Activated CD8-positive, alpha-beta memory T cell treated with anti-CD3 and anti-CD28 coated beads for 48 hours (primary cell): ENCODE measurements around the gene UBC.
"Not testable (repeated sequence)": the region's sequence is repeated elsewhere in the genome, so short reads cannot be mapped to it uniquely, and the experiment has no call there.

Experiments used
- DNase-seq, 3 experiments: peaks; one replicate each; pipeline ENCODE4 v3.0.0-alpha.2; 2020; ENCODE audit warnings: low read depth in 2 of 3, low spot score in 2 of 3

The UBC gene

DNA sequence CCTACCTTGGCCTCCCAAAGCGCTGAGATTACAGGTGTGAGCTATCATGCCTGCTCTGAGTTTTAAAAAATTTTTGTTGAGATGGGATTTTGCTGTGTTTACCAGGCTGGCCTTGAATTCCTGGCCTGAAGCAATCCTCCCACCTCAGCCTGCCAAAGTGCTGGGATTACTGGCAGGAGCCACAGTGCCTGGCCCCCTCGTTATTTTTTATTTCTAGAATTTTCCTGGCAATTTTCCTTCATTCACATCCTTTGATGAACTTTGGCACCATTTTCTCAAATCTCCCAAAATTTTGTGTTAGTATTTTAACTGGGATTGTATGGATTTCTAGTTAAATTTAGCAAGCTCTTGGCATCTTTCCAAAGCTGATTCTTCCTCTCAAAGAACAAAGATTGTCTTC lies 26.2 kb downstream of the UBC start:
- DNase-seq = no peak

DNA sequence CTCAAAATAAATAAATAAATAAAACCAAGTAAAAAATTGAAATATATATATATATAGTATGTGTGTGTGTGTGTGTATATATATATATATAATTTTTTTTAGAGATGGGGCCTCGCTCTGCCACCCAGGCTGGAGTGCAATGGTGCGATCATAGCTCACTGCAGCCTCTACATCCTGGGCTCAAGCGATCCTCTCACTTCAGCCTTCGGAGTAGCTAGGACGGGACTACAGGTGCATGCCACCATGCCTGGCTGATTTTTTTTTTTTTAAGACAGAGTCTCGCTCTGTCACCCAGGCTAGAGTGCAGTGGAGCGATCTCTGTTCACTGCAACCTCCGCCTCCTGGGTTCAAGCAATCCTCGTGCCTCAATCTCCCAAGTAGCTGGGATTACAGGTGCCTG lies 26.7 kb downstream of the UBC start:
- DNase-seq = not testable (repeated sequence)

DNA sequence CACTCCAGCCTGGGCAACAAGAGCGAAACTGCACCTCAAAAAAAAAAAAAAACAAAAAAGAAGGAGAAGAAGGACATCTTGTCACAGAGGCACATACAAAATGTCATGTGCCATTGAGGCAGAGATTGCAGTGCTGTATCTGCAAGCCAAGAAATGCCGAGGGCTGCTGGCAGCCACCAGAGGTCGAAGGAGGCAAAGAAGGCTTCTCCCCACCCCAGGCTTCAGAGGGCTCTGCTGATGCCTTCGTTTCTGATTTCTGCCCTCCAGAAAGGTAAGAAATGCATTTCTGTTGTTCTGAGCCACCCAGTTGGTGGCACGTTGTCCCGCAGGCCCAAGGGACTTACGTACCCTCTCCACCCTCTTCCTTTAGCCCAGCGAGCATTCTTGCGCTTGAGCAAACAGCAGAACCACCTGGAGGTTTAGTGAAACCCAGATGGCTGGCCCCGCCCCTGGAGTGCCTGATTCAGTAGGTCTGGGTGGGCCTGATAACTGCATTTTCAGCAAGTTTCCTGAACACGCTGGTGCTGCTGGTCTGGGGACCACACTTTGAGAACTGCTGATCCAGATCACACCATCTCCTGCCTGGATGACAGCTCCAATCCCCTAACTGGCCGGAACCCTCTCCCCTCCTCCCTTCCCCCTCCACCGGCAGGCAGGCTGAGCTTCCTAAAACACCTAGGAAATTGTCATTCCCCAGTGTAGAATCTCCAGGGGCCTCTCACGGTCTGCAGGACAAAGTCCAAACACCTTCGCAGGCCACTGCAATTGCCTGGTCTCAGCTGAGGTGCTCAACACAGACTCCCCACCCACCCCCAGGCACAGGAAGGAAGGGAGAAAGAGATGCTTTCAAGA lies 29.6 kb downstream of the UBC start:
- no peak for DNase-seq

DNA sequence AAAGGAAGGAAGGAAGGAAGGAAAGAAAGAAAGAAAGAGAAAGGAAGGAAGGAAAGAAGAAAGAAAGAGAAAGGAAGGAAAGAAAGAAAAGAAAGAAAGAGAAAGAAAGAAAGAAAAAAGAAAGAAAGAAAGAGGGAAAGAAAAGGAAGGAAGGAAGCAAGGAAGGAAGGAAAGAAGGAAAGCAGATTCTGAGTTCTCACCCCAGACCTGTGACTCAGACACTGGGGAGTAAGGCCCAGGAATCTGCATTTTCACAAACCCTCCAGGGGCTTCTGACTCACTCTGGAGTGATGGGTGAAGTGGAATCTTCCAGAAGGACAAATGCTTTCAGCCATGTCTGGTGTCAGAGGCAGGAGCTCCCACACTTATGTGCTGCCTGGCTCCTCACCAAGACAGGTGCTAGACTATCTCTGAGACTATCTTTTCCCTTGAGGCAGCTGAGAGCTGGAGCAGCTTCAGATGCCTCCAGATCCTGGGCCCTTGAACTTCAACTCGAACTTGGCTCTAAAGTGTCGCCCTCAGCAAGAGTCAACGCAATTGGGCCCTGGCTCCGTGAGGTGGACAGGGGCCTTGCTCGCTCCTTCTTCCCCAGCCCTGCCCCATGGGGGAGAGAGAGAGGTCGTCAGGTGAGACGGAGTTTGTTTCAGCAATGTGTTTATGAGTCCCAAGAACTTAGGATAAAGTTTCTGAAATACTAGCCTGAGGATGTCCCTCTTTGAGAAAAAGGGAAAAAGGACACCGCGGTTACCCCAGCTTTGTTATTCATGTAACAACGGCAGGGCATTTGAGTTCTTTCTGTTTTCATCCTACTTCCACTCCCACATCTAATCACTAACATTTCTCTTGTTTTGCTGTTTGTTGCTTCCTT lies 31.0 kb downstream of the UBC start:
- no peak for DNase-seq

DNA sequence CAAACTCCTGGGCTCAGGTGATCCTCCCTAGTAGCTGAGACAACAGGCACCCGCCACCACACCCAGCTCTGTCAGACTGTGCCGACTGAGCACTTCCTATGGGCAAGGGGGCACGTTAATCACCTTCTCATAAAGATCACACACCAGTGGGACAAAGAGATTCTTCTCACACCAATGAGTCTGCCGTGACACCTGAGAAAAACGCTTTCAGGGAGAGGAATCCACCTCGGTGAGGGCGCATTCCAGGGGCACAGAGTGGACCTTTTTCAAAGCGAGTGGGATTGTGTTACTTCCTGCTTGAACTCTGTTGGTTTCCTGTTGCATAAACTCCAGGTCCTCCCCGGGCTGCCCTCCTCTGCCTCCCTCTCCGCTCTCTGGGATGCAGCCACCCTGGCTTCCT lies 33.3 kb downstream of the UBC start:
- no peak for DNase-seq

DNA sequence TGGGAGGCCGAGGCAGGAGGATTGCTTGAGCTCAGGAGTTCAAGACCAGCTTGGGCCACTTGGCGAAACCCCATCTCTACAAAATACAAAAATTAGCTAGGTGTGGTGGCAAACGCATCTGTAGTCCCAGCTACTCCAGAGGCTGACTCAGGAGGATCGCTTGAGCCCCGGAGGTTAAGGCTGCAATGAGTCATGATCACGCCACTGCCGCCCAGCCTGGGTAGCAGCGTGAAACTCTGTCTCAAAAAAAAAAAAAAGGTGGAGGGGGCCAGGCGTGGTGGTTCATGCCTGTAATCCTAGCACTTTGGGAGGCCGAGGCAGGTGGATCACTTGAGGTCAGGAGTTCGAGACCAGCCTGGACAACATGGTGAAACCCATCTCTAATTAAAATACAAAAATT lies 34.1 kb downstream of the UBC start:
- not testable (repeated sequence) for DNase-seq

DNA sequence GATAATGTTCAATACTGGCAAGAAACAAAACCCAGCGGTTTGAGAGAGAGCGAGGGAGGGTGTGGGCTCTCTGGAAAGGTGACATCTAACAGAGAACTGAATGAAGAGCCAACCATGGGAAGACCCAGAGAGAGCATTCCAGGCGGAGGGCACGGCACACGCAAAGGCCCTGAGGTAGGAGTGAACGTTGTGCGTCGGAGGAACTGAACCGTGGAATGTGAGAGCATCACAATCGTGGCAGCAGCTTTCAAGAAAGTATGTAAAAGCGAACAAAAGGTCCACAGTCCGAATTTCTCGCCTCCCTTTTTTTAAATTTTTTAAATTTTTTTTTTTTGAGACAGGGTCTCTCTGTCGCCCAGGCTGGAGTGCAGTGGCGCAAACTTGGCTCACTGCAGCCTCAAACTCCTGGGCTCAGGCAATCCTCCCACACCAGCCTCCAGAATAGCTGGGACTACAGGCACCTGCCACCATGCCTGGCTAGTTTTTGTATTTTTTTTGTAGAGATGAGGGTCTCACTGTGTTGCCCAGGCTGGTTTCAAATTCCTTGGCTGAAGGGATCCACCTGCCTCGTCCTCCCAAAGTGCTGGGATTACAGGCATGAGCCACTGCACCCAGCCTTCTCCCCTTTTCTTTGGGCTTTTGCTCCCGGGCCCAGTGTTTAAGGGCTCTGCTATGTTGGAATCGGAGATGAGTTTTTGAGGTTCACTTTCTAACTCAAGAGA lies 35.5 kb downstream of the UBC start:
- DNase-seq = no peak

DNA sequence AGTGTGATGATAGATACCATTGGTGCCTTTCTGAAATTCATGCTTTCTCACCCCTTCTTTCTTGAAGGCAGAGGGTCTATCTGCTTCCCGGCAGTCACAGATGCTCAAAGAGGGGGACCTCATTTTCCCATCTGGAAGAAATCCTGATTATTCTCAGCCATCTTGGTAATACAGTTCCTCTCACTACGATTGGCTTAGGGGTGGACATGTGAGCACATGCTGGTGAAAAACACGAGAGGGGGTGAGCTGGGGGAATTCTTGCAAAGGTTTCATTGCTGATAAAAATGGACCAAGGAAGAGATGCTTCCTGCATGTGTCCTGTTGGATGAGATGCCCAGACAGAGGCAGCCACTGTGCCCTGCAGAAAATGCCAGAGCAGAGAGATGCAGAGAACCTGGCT lies 37.0 kb downstream of the UBC start:
- no peak for DNase-seq

DNA sequence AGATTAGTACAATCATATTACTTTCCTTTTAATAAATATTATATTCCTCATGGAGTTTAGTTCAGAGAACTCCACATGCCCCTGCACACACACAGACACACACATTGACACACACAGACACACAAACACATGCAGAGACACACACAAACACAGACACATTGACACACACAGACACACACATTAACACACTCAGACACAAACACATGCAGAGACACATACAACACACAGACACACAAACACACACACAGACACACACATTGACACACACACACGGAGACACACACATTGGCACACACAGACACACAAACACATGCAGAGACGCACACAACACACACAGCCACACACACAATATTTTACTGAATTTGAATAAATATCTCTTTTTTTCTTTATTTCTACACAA lies 38.3 kb downstream of the UBC start:
- DNase-seq = no peak

DNA sequence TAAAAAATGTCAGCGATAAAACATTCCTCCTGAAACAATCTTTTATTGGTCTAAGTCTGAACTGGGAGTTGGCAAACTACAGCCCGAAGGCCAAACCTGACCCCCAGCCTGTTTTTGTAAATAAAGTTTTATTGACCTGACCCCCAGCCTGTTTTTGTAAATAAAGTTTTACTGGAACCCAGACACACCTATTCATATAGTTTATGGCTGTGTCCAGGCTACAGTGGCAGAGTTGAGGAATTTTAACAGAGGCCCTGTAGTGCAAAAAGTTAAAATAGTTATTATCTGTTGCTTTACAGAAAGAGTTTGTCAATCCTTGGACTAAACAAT lies 38.7 kb downstream of the UBC start:
- DNase-seq = no peak

DNA sequence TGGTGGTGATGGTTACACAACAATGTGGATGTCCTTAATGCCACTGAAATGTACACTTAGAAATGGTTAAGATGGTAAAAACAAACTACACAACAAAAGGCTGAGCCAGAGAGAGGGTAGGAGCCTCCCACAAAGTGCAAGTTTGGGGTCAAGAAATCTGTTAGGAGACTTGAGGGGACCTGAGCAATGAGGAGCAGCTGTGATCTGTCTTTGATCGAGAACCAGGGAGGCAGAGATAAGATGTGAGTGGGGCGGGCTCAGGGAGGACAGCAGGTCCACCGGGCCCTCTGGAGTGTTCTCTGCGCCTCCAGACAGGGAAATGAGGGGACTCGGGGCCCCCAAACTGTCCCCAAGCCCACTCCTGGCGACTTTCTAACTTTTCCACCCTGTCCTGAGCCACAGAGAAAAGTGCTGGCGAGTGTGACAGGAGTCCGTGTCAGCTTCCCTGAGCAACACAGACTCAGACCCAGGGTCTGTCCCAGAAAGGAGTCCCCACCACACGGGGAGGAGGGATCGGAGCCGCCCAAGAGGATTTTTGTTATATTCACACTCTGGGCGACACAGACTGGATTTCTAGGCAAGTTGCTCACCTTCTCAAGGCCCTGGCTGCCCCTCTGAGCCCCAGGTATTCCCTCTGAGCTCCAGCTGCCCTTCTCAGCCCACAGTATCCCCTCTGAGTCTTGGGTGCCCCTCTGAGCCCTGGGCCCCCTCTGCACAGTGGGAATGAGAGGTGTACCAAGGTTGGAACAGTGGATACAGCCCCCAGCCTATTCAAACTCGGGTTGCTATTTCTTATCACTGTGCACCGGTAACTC lies 39.3 kb downstream of the UBC start:
- no peak for DNase-seq

DNA sequence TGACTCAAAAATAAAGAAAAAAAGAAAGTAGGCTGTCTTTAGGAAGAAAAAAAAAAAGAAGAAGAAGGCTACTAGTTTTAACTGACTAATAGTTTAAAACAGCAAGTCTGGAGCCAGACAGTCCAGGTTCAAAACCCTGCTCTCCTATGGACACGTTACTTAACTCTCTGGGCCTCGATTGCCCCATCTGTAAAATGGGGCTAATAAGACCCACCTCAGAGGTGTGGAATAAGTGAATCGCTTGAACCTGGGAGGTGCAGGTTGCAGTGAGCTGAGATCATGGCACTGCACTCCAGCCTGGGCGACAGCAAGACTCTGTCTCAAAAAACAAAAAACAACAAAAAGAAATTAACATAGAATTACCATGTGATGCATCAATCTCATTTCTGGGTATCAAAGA lies 40.3 kb downstream of the UBC start:
- DNase-seq = no peak

DNA sequence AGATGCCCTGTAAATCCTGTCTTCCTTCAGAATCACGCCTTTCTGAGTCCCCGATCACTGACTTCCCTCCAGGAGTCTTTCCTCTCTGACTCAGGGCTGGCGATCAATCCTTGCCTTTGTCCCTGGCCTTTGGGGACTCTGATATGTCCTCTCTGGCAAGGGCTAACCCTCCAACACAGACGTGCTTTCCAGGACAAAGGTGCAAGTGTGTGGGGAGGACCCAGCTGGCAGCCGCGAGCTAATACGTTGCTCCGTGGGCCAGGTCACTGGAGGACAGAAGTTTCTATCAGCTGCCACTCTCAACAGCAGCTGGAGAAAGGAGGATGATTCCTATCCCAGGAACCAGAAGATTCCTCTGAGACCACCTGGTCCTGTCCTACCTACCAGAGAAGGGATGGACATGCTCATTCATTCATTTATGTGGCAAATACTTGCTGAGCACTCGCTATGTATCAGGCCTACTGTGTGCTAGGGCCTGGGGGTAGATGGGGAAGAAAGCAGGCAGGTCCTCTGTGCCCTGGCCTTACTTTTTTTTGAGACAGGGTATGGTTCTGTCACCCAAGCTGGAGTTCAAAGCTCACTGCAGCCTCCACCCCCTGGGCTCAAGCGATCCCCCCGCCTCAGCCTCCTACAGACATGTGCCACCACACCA lies 42.3 kb downstream of the UBC start:
- no peak for DNase-seq

DNA sequence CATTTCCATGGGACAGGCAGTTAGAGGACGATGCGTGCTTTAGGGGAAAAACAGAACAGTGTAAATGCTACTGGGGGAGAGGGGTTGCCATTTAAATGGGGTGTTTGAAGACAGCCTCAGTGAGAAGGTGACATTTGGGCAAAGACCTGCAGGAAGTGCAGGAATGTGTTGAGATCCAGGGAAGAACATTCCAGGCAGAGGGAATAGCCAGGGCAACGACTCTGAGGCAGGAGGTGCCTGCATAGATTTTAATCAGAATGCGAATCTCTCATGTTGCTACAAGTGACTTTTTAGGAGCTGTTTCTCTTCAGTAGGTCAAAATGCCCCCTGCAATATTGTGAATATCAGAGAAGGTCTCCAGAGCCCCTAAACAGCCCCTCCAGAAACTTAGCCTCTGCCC lies 43.2 kb downstream of the UBC start:
- DNase-seq = no peak

DNA sequence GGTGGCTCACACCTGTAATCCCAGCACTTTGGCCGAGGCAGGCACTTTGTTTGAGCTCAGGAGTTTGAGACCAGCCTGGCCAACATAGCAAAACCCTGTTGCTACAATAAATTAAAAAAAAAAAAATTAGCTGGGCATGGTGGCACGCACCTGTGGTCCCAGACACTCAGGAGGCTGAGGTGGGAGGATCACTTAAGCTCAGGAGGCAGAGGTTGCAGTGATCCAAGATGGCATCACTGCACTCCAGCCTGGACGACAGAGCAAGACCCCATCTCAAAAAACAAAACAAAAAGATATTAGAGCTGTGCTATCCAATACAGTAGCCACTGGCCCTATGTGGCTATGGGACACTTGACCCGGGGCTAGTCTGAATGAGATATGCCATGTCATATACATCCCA lies 43.9 kb downstream of the UBC start:
- DNase-seq = no peak

DNA sequence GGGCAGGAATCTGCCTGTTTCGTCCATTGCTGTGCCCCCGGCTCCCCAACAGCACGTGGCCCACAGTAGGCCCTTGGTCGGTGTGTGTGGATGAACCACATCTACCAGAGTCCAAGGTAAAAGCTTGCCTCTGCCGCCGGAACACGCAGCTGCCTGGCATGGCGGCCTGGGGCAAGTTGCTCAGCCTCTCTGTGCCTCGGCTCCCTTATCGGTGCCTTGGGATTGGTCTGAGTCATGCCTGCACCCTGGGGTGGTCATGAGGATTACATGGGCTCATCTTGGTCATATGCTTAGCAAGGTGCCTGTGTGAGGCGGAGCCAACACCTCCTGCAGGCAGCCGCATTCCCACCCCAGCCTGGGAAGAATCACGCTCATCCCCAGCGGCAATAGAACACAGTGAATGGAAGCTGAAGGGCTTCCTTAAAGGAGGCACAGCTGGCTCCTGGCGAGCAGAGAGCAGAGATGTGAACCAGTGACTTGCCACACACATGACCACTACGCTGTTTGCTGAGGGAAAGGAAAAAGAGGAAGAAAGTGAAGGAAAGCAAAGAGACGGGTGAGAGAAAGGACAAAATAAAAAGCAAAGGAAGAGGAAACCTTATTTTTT lies 45.3 kb downstream of the UBC start:
- no peak for DNase-seq

DNA sequence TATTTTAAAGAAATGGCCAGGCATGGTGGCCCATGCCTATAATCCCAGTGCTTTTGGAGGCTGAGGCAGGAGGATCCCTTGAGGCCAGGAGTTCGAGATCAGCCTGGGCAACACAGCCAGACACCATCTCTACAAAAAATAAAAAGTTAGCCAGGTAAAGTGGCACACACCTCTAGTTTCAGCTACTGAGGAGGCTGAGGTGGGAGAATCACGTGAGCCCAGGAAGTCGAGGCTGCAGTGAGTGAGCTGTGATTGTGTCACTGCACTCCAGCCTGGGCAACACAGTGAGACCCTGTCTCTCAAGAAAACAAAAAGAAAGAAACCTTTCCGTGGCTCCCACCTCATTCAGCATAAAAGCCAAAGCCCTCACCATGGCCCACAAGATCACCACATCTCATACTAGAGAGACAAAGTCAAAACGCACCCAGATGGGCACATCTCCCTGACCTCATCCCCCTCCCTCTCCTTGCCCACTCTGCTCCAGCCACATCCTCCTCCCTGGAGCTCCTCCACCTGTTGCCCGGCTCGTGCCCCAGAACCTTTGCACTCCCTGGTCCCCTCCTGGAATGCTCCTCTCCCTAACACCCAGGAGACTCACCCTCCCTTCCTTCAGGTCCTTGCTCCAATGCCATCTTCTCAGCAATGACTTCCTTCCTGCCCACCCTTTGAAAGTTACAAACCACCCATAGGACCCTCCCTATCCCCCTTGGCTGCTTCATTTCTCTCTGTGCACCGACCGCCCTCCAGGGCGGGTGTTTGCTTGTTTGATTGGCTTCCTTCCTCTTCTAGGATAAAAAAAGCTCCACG lies 46.0 kb downstream of the UBC start:
- no peak for DNase-seq

DNA sequence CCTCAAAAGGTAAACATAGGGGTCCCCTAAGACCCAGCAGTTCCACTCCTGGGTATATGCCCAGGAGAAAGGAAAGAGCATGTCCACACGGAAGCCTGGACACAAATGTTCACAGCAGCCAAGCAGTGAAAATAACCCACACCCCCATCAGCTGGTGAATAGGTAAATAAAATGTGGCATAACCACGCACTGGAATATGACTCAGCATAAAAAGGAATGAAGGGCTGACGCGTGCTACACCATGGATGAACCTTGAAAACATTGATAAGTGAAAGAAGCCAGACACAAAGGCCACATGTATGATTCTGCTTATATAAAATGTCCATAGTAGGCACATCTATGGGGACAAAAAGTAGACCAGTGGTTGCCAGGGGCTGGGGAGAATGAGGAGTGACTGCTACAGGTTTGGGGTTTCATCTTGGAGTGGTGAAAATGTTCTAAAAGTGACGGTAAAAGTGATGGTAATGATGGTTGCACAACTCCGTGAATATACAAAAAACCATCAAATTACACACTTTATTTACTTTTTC lies 47.0 kb downstream of the UBC start:
- no peak for DNase-seq

DNA sequence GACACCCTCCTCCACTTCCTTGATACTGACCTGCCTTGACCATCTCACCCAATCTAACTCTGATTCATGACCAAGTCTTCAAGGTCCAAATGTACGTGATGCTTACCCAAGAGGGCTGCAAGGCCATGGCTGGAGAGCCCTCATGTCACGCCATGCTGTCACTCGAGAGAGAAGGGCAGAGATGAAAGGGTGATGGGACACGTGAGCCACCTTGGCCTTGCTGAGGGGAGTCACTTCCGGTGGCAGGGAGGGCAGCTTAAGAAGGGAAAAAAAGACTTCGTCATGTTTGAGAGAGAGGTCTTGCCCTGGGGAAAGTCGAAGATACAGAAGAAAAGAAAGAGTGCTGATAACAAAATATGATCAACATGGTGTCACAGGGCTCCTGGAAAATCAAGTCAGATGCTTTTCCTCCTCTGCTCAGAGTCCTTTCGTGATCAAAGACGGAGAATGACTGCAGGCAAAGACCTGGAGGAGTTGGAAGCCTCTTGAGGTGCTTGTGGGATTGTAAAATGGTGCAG lies 47.5 kb downstream of the UBC start:
- no peak for DNase-seq
